SK-N-SH (cell line): Measurements from ENCODE around the gene ADAR. TPM values are rescaled to one million over a fixed set of nuclear protein-coding genes. Genes with fewer than 3 reads are reported as not detected.

Experiments used
- CTCF ChIA-PET: fragments of 300-600, 350-600 bp; formaldehyde crosslinking; extraction: SDS; loops from one replicate; lab custom pipeline; 2021; lab: Yijun Ruan, JAX
- POLR2A ChIA-PET: fragments of 350-600 bp; sonication (Branson Sonifier 250); formaldehyde crosslinking; extraction: SDS; loops from one replicate; lab custom pipeline; 2020; ENCODE audit warnings: antibody characterized with exemption, inconsistent platforms; lab: Yijun Ruan, JAX
- DNase-seq: peaks from one replicate; pipeline ENCODE4 v3.0.0; 2012
- H2AFZ ChIP-seq: fragments of 200-600 bp; sonication (generic); 2 replicates; pipeline ENCODE4 v1.8.1; 2016; ENCODE audit warnings: antibody characterized with exemption, mild to moderate bottlenecking, low read depth
- H3F3A ChIP-seq: fragments of 200-600 bp; sonication (generic); replicated peaks from 2 replicates; pipeline ENCODE3; 2016; ENCODE audit warnings: antibody characterized with exemption, mild to moderate bottlenecking; ENCODE audit not compliant: insufficient read depth
- H3K27ac ChIP-seq, 2 experiments: fragments of 200-500 bp in 1 of 2; fragments of 200-600 bp in 1 of 2; sonication (Bioruptor generic) in 1 of 2; sonication (generic), shearing (Covaris generic) in 1 of 2; 2 replicates each; pipeline versions ENCODE4 v1.5.1 to v1.6.1; 2014 to 2016; ENCODE audit warnings: low read depth in 2 of 2, inconsistent platforms in 1 of 2, low read length in 1 of 2, mild to moderate bottlenecking in 1 of 2, mixed read lengths in 1 of 2
- H3K27me3 ChIP-seq: fragments of 200-600 bp; sonication (generic), shearing (Covaris generic); 2 replicates; pipeline ENCODE4 v1.6.1; 2016; ENCODE audit warnings: mixed run types; ENCODE audit not compliant: insufficient read depth
- H3K36me3 ChIP-seq, 2 experiments: fragments of 200-500 bp in 1 of 2; fragments of 200-600 bp in 1 of 2; sonication (Bioruptor generic) in 1 of 2; sonication (generic) in 1 of 2; replicated peaks in 1 of 2; 2 replicates each; pipeline versions ENCODE3 to v1.5.1; 2014 to 2016; ENCODE audit warnings: low read length in 1 of 2, mild to moderate bottlenecking in 1 of 2; ENCODE audit not compliant: insufficient read depth in 2 of 2, control insufficient read depth in 1 of 2
- H3K4me1 ChIP-seq, 2 experiments: fragments of 200-500 bp in 1 of 2; fragments of 200-600 bp in 1 of 2; sonication (Bioruptor generic) in 1 of 2; sonication (generic), shearing (Covaris generic) in 1 of 2; 2 replicates each; pipeline versions ENCODE4 v1.5.1 to v1.6.1; 2014 to 2016; ENCODE audit warnings: low read depth in 1 of 2, low read length in 1 of 2, mixed run types in 1 of 2; ENCODE audit not compliant: insufficient read depth in 2 of 2, control insufficient read depth in 1 of 2
- H3K4me2 ChIP-seq: fragments of 200-600 bp; sonication (generic), shearing (Covaris generic); 2 replicates; pipeline ENCODE4 v1.6.1; 2017; ENCODE audit warnings: mixed run types
- H3K4me3 ChIP-seq, 2 experiments: fragments of 200-500 bp in 1 of 2; fragments of 200-600 bp in 1 of 2; sonication (Bioruptor generic) in 1 of 2; sonication (generic), shearing (Covaris generic) in 1 of 2; 2 replicates each; pipeline versions ENCODE4 v1.5.1 to v1.8.1; 2014 to 2016; ENCODE audit warnings: low read depth in 2 of 2, inconsistent platforms in 1 of 2, low read length in 1 of 2, mild to moderate bottlenecking in 1 of 2, mixed read lengths in 1 of 2, moderate library complexity in 1 of 2
- H3K79me2 ChIP-seq: fragments of 200-600 bp; sonication (generic); 2 replicates; pipeline ENCODE4 v1.8.1; 2017; ENCODE audit warnings: mild to moderate bottlenecking; ENCODE audit not compliant: insufficient read depth
- H3K9ac ChIP-seq: fragments of 200-600 bp; sonication (generic); 2 replicates; pipeline ENCODE4 v1.6.1; 2017; ENCODE audit warnings: mixed run types
- H3K9me2 ChIP-seq: fragments of 200-600 bp; sonication (generic); 2 replicates; pipeline ENCODE4 v1.6.1; 2017; ENCODE audit warnings: mixed run types
- H3K9me3 ChIP-seq: fragments of 200-600 bp; sonication (generic); 2 replicates; pipeline ENCODE4 v1.6.1; 2017; ENCODE audit warnings: mixed run types, mild to moderate bottlenecking, moderate library complexity
- H4K20me1 ChIP-seq: fragments of 200-600 bp; sonication (generic); 2 replicates; pipeline ENCODE4 v1.6.1; 2017; ENCODE audit warnings: mild to moderate bottlenecking, mixed run types; ENCODE audit not compliant: insufficient read depth
- ELF1 ChIP-seq: IDR thresholded peaks from 2 replicates; pipeline ENCODE4 v1.4.0; 2012
- EZH2phosphoT487 ChIP-seq: fragments of 200-600 bp; sonication (generic); IDR thresholded peaks from 2 replicates; pipeline ENCODE4 v1.6.1; 2017; ENCODE audit warnings: low read depth, mixed run types, mild to moderate bottlenecking, antibody characterized with exemption, moderate library complexity, borderline replicate concordance
- FOSL2 ChIP-seq: IDR thresholded peaks from 2 replicates; pipeline ENCODE4 v1.4.0; 2012; ENCODE audit warnings: low read depth, mild to moderate bottlenecking, moderate library complexity, borderline replicate concordance
- FOXJ3 ChIP-seq: sonication (generic); formaldehyde crosslinking; IDR thresholded peaks from 2 replicates; pipeline ENCODE4 v1.5.1; 2020; ENCODE audit warnings: mild to moderate bottlenecking, missing genetic modification reagents
- IRF3 ChIP-seq: fragments of 150-350 bp; IDR thresholded peaks from 2 replicates; pipeline ENCODE4 v1.6.1; 2016; ENCODE audit warnings: mild to moderate bottlenecking, low read depth, low read length
- JUND ChIP-seq: IDR thresholded peaks from 2 replicates; pipeline ENCODE4 v1.4.0; 2012
- NRF1 ChIP-seq: IDR thresholded peaks from 2 replicates; pipeline ENCODE4 v1.6.1; 2012; ENCODE audit warnings: low read depth, mild to moderate bottlenecking, low read length
- REST ChIP-seq: IDR thresholded peaks from 2 replicates; pipeline ENCODE4 v1.6.1; 2012; ENCODE audit warnings: mild to moderate bottlenecking, low read depth, low read length, moderate library complexity
- RFX5 ChIP-seq: IDR thresholded peaks from 2 replicates; pipeline ENCODE4 v1.6.1; 2012; ENCODE audit warnings: mild to moderate bottlenecking, improper control_type of control experiment, low read length
- SIN3A ChIP-seq: IDR thresholded peaks from 2 replicates; pipeline ENCODE4 v1.6.1; 2012; ENCODE audit warnings: low read depth, mild to moderate bottlenecking, low read length, moderate library complexity, borderline replicate concordance
- TCF12 ChIP-seq: IDR thresholded peaks from 2 replicates; pipeline ENCODE4 v1.4.0; 2012
- TEAD4 ChIP-seq: IDR thresholded peaks from 2 replicates; pipeline ENCODE4 v1.4.0; 2012; ENCODE audit warnings: mild to moderate bottlenecking, borderline replicate concordance; ENCODE audit not compliant: insufficient read depth
- YY1 ChIP-seq: IDR thresholded peaks from 2 replicates; pipeline ENCODE4 v1.4.0; 2012; ENCODE audit warnings: low read depth, mild to moderate bottlenecking
- WGBS: methylation state at CpG from one replicate; pipeline ENCODE4 v1.1.6; 2017; ENCODE audit warnings: low lambda C conversion rate; 5-methylcytosine and 5-hydroxymethylcytosine counted together
- polyA plus RNA-seq, 3 experiments: library from polyadenylated mRNA; depleted of rRNA; stranded (reverse); fragments of >200 nt; gene quantifications; 2 replicates each; pipeline ENCODE4 v1.2.3, GENCODE V29; 2012
- TF ChIP-seq, protein P1 (sequence below): IDR thresholded peaks from 2 replicates; pipeline ENCODE4; 2012
- TF ChIP-seq, protein P2 (sequence below): IDR thresholded peaks from 2 replicates; pipeline ENCODE4 v1.4.0; 2012; ENCODE audit warnings: low read depth, borderline replicate concordance
- TF ChIP-seq, protein P3 (sequence below): fragments of 150-350 bp; IDR thresholded peaks from 2 replicates; pipeline ENCODE4 v1.6.1; 2017; ENCODE audit warnings: antibody characterized with exemption, low read length, low read depth, borderline replicate concordance

ADAR gene
- polyA plus RNA-seq, 1 of the 3 experiments (the other 2 are of a cell fraction): 61.1 TPM

DNA sequence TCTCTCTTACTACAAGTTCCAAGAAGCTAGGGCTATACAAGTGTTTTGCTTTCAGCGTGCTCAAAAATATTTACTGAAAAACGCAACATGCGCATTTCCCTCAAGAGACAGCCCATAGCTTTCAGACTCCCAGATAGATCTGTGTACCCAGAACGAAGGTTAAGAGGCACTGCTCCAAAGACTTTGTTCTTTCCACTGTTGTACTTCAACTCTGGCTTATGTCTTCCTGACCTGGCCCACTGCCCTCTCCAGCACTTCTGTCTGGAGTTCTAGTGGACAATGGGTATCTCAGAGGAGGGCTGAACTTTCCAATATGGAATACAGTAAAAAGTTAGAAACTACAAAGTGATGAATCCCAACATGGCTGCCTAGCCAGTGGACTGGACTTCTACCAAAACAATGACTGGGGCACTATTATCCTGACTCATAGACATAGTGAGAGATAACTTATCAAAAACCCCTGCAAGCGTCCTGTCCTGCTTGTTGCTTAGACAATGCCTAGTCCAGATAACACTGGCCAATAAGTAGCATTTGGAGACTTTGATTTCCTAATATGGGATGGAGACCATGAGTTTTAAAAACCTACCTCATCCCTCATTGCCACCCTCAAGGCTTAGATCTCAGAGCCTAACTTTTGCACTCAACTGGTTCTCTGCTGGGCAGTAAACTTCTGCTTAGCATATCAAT lies 8.8 kb upstream of the ADAR start:
- H3K79me2 ChIP-seq: peaks cover 93% of the 10 kb centered on the region
- H3K4me2 ChIP-seq: no peak overlapping the region
- ChIA-PET POLR2A (interaction anchor here (0.6 to 0.7 kb wide), 2 partner anchors 10 to 262 kb away, joined by 3 read pairs; no protein-coding TSS in a partner anchor), CTCF (no interaction called here)
- H2AFZ ChIP-seq: no peak overlapping the region
- TF ChIP-seq FOXJ3 (CRISPR knock-in tag): no peak
- TF ChIP-seq YY1: no peak
- TF ChIP-seq, protein P1, sequence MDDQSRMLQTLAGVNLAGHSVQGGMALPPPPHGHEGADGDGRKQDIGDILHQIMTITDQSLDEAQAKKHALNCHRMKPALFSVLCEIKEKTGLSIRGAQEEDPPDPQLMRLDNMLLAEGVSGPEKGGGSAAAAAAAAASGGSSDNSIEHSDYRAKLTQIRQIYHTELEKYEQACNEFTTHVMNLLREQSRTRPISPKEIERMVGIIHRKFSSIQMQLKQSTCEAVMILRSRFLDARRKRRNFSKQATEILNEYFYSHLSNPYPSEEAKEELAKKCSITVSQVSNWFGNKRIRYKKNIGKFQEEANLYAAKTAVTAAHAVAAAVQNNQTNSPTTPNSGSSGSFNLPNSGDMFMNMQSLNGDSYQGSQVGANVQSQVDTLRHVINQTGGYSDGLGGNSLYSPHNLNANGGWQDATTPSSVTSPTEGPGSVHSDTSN: no peak
- TF ChIP-seq REST: no peak
- H3K4me1 ChIP-seq: peaks cover 0 to 2% of the 10 kb centered on the region in 2 experiments; a peak in 1 of 4 replicates
- H3K4me3 ChIP-seq: no peak overlapping the region
- no peak overlapping the region for H3K9ac ChIP-seq
- H4K20me1 ChIP-seq: peaks cover 27% of the 10 kb centered on the region
- peaks cover 5 to 15% of the 10 kb centered on the region in 2 experiments for H3K36me3 ChIP-seq
- H3K27ac ChIP-seq: no peak overlapping the region
- no peak for DNase-seq
- H3K9me2 ChIP-seq: no peaks in the 10 kb centered on the region
- peaks cover 5% of the 10 kb centered on the region for H3F3A ChIP-seq
- H3K9me3 ChIP-seq: no peaks in the 10 kb centered on the region
- 94% methylated on average over 5 of the region's 5 CpGs for WGBS
- H3K27me3 ChIP-seq: no peaks in the 10 kb centered on the region

GRCh38 chr1:154615411-154615810 lies 7.4 kb upstream of the ADAR start:
- H3K79me2 ChIP-seq: peaks cover 92% of the 10 kb centered on the region
- CTCF ChIA-PET: interaction anchor here (0.6 to 1.2 kb wide), 5 partner anchors 47 to 444 kb away, joined by 3 read pairs; no protein-coding TSS in a partner anchor
- POLR2A ChIA-PET: no interaction called here
- no peaks in the 10 kb centered on the region for H3K9me3 ChIP-seq
- H3K9me2 ChIP-seq: no peaks in the 10 kb centered on the region
- H4K20me1 ChIP-seq: peaks cover 27% of the 10 kb centered on the region
- TF ChIP-seq TEAD4: no peak
- TF ChIP-seq FOSL2: no peak
- TF ChIP-seq, protein P2, sequence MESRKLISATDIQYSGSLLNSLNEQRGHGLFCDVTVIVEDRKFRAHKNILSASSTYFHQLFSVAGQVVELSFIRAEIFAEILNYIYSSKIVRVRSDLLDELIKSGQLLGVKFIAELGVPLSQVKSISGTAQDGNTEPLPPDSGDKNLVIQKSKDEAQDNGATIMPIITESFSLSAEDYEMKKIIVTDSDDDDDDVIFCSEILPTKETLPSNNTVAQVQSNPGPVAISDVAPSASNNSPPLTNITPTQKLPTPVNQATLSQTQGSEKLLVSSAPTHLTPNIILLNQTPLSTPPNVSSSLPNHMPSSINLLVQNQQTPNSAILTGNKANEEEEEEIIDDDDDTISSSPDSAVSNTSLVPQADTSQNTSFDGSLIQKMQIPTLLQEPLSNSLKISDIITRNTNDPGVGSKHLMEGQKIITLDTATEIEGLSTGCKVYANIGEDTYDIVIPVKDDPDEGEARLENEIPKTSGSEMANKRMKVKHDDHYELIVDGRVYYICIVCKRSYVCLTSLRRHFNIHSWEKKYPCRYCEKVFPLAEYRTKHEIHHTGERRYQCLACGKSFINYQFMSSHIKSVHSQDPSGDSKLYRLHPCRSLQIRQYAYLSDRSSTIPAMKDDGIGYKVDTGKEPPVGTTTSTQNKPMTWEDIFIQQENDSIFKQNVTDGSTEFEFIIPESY: no peak
- TF ChIP-seq EZH2phosphoT487: no peak
- TF ChIP-seq TCF12: no peak
- no peak for TF ChIP-seq IRF3
- TF ChIP-seq NRF1: no peak
- no peak for TF ChIP-seq RFX5
- TF ChIP-seq, protein P3, sequence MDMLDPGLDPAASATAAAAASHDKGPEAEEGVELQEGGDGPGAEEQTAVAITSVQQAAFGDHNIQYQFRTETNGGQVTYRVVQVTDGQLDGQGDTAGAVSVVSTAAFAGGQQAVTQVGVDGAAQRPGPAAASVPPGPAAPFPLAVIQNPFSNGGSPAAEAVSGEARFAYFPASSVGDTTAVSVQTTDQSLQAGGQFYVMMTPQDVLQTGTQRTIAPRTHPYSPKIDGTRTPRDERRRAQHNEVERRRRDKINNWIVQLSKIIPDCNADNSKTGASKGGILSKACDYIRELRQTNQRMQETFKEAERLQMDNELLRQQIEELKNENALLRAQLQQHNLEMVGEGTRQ: no peak
- no peak for TF ChIP-seq SIN3A
- no peak for TF ChIP-seq ELF1
- TF ChIP-seq JUND: no peak
- H3K4me3 ChIP-seq: no peak overlapping the region
- H3K27me3 ChIP-seq: no peaks in the 10 kb centered on the region
- H3F3A ChIP-seq: no peaks in the 10 kb centered on the region
- H3K4me2 ChIP-seq: no peak overlapping the region
- H3K36me3 ChIP-seq: peaks cover 5 to 7% of the 10 kb centered on the region in 2 experiments
- no peak overlapping the region for H3K9ac ChIP-seq
- no peak overlapping the region for H2AFZ ChIP-seq
- 93% methylated on average over 4 of the region's 4 CpGs for WGBS
- DNase-seq: no peak
- no peak overlapping the region for H3K27ac ChIP-seq
- peaks cover 0 to 2% of the 10 kb centered on the region in 2 experiments; a peak in 1 of 4 replicates for H3K4me1 ChIP-seq
